H1 (cell line): ENCODE measurements around the gene KLHL30. TPM values are rescaled to one million over a fixed set of nuclear protein-coding genes. Genes with fewer than 3 reads are reported as not detected.

Source experiments
- HDAC2 ChIP-seq, 2 experiments: fragments of 300-600 bp in 1 of 2; sonication (generic) in 1 of 2; IDR thresholded peaks; 2 replicates each; pipeline ENCODE4 v1.6.1; 2011 to 2012; ENCODE audit warnings: low read depth in 2 of 2, low read length in 2 of 2, mild to moderate bottlenecking in 2 of 2, moderate library complexity in 2 of 2, borderline replicate concordance in 1 of 2, inconsistent platforms in 1 of 2
- polyA plus RNA-seq, 7 experiments: library from polyadenylated mRNA; depleted of rRNA in 3 of 7; stranded (reverse) in 5 of 7; unstranded in 2 of 7; fragments of >200 nt in 5 of 7; fragments of 200-250 nt in 2 of 7; gene quantifications; 1 replicate in 5 of 7; 2 replicates in 1 of 7; 4 replicates in 1 of 7; pipeline versions ENCODE4 v1.2.1 to v1.2.3, GENCODE V29; 2011 to 2013; ENCODE audit warnings: missing spikeins in 2 of 7, mixed read lengths in 2 of 7
- total RNA-seq: library from RNA; stranded (reverse); fragmentation: NEBNext Ultra II Directional; extraction: Animal tissue kit (Norgen Biotek cat#: 25700); gene quantifications from 2 replicates; pipeline ENCODE4 v1.2.1, GENCODE V29; 2021

KLHL30 gene
- total and polyA plus RNA-seq, 2 of the 8 experiments (the other 6 are each of a cell fraction or from before 2014, with no cell fraction given), result not detected

DNA sequence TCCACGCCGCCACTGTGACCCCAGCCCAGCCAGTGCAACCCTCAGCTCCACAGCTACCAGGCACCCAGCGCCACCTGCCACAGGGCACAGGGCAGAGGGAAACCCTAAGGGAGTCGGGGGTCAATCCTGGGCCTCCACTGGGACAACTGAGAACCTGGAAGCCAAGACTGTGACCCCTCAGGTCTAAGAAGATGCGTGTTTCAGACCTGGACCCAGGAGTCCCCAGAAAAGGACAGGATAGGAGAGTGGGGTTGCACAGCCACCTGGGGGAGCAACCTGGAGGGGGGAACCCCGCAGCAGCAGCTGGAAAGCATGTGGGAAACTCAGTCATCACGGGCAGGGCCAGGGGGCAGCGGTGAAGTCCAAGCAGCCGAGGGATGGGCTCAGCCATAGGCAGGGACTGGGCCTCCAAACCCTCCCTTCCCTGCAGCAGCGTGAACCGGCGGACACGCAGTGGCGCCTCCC is 34.2 kb upstream of the KLHL30 start (continued):
- TF ChIP-seq HDAC2 (IDR thresholded peaks at IDR 0.05; ENCODE audit: borderline replicate concordance in 1 of 2, low read depth in 2 of 2, low read length in 2 of 2), result no peak
